Ovary (tissue), 9 donors: Measurements from ENCODE around the gene RIMS1. TPM values are rescaled to one million over a fixed set of nuclear protein-coding genes. Genes with fewer than 3 reads are reported as not detected.

Experiments
- DNase-seq, 5 donors: peaks; one replicate each; pipeline ENCODE4 v3.0.0-alpha.2; 2019 to 2020
- H3K27ac ChIP-seq, 2 donors: fragments of 200-600 bp; one replicate each; pipeline versions ENCODE4 v1.5.1 to v1.8.0; 2019 to 2022
- H3K27me3 ChIP-seq: fragments of 200-600 bp; one replicate; pipeline ENCODE4 v1.8.0; 2022
- H3K36me3 ChIP-seq: fragments of 200-600 bp; sonication (generic); one replicate; pipeline ENCODE4 v1.5.1; 2019
- H3K4me1 ChIP-seq: one replicate; pipeline ENCODE4 v1.8.1; 2013; ENCODE audit warnings: mild to moderate bottlenecking, moderate library complexity; ENCODE audit not compliant: insufficient read depth
- H3K4me3 ChIP-seq: fragments of 200-600 bp; sonication (generic); one replicate; pipeline ENCODE4 v1.5.1; 2017
- H3K9me3 ChIP-seq, 2 donors: fragments of 200-600 bp in 1 of 2; sonication (generic) in 1 of 2; one replicate each; pipeline versions ENCODE4 v1.5.1 to v1.8.1; 2013 to 2019; ENCODE audit warnings: mild to moderate bottlenecking in 1 of 2, moderate library complexity in 1 of 2
- CTCF ChIP-seq, 3 donors: fragments of 450-650 bp in 2 of 3; fragments of 200-600 bp in 1 of 3; IDR thresholded peaks; one replicate each; pipeline versions ENCODE4 v1.5.1 to v1.8.0; 2016 to 2022; ENCODE audit warnings: antibody characterized with exemption in 3 of 3, mild to moderate bottlenecking in 1 of 3
- EP300 ChIP-seq: sonication (generic); formaldehyde crosslinking; IDR thresholded peaks from one replicate; pipeline ENCODE4 v1.6.1; 2017; ENCODE audit warnings: antibody characterized with exemption
- POLR2A ChIP-seq: fragments of 450-650 bp; IDR thresholded peaks from one replicate; pipeline ENCODE4 v1.6.1; 2017; ENCODE audit warnings: antibody characterized with exemption, mild to moderate bottlenecking, moderate library complexity
- WGBS, 3 donors: extraction: QIAGEN DNeasy Blood & Tissue Kit in 1 of 3; methylation state at CpG; one replicate each; pipeline versions ENCODE4 v1.1.5 to v1.1.7; 2013 to 2017; 5-methylcytosine and 5-hydroxymethylcytosine counted together
- intact Hi-C, 4 donors: fragments of 100-400 bp; cut with DNase I; formaldehyde crosslinking; loops; one replicate each; pipeline versions ENCODE4 v1.11.0 to v1.15.1; 2022 to 2023
- polyA plus RNA-seq, 2 donors: library from polyadenylated mRNA; stranded (reverse); fragments of 200-250 nt in 1 of 2; fragments of 350-450 nt in 1 of 2; fragmentation: Illumina TruSeq in 1 of 2; extraction: RNeasy Lipid Tissue Mini Kit (QIAGEN cat#74804) in 1 of 2; gene quantifications; one replicate each; pipeline ENCODE4 v1.2.3, GENCODE V29; 2013 to 2014
- total RNA-seq, 7 donors: library from RNA; depleted of rRNA in 2 of 7; stranded (reverse); fragments of >200 nt in 2 of 7; fragmentation: NEBNext Ultra II Directional in 3 of 7; extraction: Animal tissue kit (Norgen Biotek cat#: 25700) in 3 of 7; gene quantifications; one replicate each; pipeline versions ENCODE4 v1.1.0 to v1.2.4, GENCODE V29; 2016 to 2023
- donor health status: DM: no; HTN: no; CAD: no; lungs with moderate emphysema.
- donor health status: DM: no; HTN: no; CAD: no.
- donor health status: Bipolar disorder and iron deficiency.
- donor health status: DM: yes; HTN: yes; CAD: no.
- donor health status: DM: no; HTN: no; CAD: no.
- donor health status: DM: yes; HTN: yes; CAD: no.

Gene RIMS1
- total and polyA plus RNA-seq, 9 donors, result 0.20 to 1.3 (median 0.33) TPM; not detected in 1

- H3K4me1 ChIP-seq, result no peaks in the 10 kb centered on the region
- H3K27ac ChIP-seq, result no peak overlapping the region
- H3K36me3 ChIP-seq, result no peaks in the 10 kb centered on the region
- no peak overlapping the region for H3K4me3 ChIP-seq
- 37 to 53% (median 50%) methylated on average over 2 of the region's 2 CpGs for WGBS, 3 donors
- intact Hi-C loops, result no loop called here
- no peak for DNase-seq
- TF ChIP-seq POLR2A (no peak), EP300 (no peak), CTCF (IDR thresholded peaks at IDR 0.05) (no peak)
- no peaks in the 10 kb centered on the region for H3K9me3 ChIP-seq
- H3K27me3 ChIP-seq, result no peaks in the 10 kb centered on the region
These were observed 225.3 kb downstream of the RIMS1 start for GRCh38 chr6:72111611-72112010.

GRCh38 chr6:72130327-72130726 lies 244.0 kb downstream of the RIMS1 start:
- WGBS, 3 donors, result 16 to 42% (median 22%) methylated on average over 2 of the region's 2 CpGs
- intact Hi-C loops, result no loop called here
- Histone ChIP-seq H3K36me3 (no peaks in the 10 kb centered on the region), H3K27ac (no peak overlapping the region), H3K9me3 (no peaks in the 10 kb centered on the region), H3K4me1 (no peaks in the 10 kb centered on the region), H3K27me3 (no peaks in the 10 kb centered on the region), H3K4me3 (no peak overlapping the region)
- DNase-seq, result no peak
- TF ChIP-seq EP300 (no peak), POLR2A (no peak), CTCF (IDR thresholded peaks at IDR 0.05) (no peak)

GRCh38 chr6:72132427-72132826 lies 246.1 kb downstream of the RIMS1 start:
- WGBS, 3 donors, result 90 to 100% (median 96%) methylated on average over 1 of the region's 1 CpG
- Histone ChIP-seq H3K27ac (no peak overlapping the region), H3K4me1 (peaks cover 2% of the 10 kb centered on the region), H3K9me3 (no peaks in the 10 kb centered on the region), H3K27me3 (no peaks in the 10 kb centered on the region), H3K36me3 (no peaks in the 10 kb centered on the region), H3K4me3 (no peak overlapping the region)
- no peak for DNase-seq
- TF ChIP-seq EP300 (no peak), CTCF (IDR thresholded peaks at IDR 0.05) (no peak), POLR2A (no peak)
- intact Hi-C loops, result no loop called here

GRCh38 chr6:72132851-72133250 lies 246.5 kb downstream of the RIMS1 start:
- TF ChIP-seq POLR2A (no peak), CTCF (IDR thresholded peaks at IDR 0.05) (no peak), EP300 (no peak)
- intact Hi-C loops, result no loop called here
- Histone ChIP-seq H3K27me3 (no peaks in the 10 kb centered on the region), H3K4me3 (no peak overlapping the region), H3K4me1 (peaks cover 2% of the 10 kb centered on the region), H3K36me3 (no peaks in the 10 kb centered on the region), H3K9me3 (no peaks in the 10 kb centered on the region), H3K27ac (no peak overlapping the region)
- DNase-seq, result no peak

GRCh38 chr6:72133324-72133723 lies 247.0 kb downstream of the RIMS1 start:
- Histone ChIP-seq H3K27me3 (no peaks in the 10 kb centered on the region), H3K9me3 (no peaks in the 10 kb centered on the region), H3K27ac (no peak overlapping the region), H3K4me1 (peaks cover 2% of the 10 kb centered on the region), H3K36me3 (no peaks in the 10 kb centered on the region), H3K4me3 (no peak overlapping the region)
- 14 to 26% (median 16%) methylated on average over 1 of the region's 1 CpG for WGBS, 3 donors
- intact Hi-C loops, result no loop called here
- no peak for TF ChIP-seq CTCF (IDR thresholded peaks at IDR 0.05)
- TF ChIP-seq POLR2A, result no peak
- no peak for TF ChIP-seq EP300
- no peak for DNase-seq
